Urinary bladder (tissue), 4 donors: ENCODE results near the gene PDP2. TPM values are rescaled to one million over a fixed set of nuclear protein-coding genes. Genes with fewer than 3 reads are reported as not detected.
A peak's percentile ranks its signal among the peaks of the same experiment; 100 is the strongest.

Source experiments
- DNase-seq: peaks from one replicate; pipeline ENCODE4 v3.0.0-alpha.2; 2015; ENCODE audit errors: extremely low spot score
- H3K27ac ChIP-seq: one replicate; pipeline ENCODE4 v1.5.1; 2013; ENCODE audit warnings: low read depth, mild to moderate bottlenecking, moderate library complexity
- H3K36me3 ChIP-seq: one replicate; pipeline ENCODE4 v1.6.1; 2013; ENCODE audit warnings: mild to moderate bottlenecking, moderate library complexity; ENCODE audit not compliant: insufficient read depth
- H3K4me1 ChIP-seq: one replicate; pipeline ENCODE4 v1.6.1; 2013; ENCODE audit warnings: mild to moderate bottlenecking, moderate library complexity; ENCODE audit not compliant: insufficient read depth
- H3K4me3 ChIP-seq: one replicate; pipeline ENCODE4 v1.5.1; 2013; ENCODE audit warnings: low read depth, low read length
- WGBS: extraction: QIAGEN DNeasy Blood & Tissue Kit; methylation state at CpG from one replicate; pipeline ENCODE4 v1.1.7; 2013; 5-methylcytosine and 5-hydroxymethylcytosine counted together
- polyA plus RNA-seq: library from polyadenylated mRNA; stranded (reverse); fragments of 200-250 nt; gene quantifications from one replicate; pipeline ENCODE4 v1.2.3, GENCODE V29; 2013
- total RNA-seq: library from RNA; depleted of rRNA; stranded (reverse); fragments of >200 nt; gene quantifications from one replicate; pipeline ENCODE4 v1.2.3, GENCODE V29; 2014
- donor health status: healthy with polysubstance abuse.
- donor health status: healthy.

PDP2 gene
- total and polyA plus RNA-seq, 2 donors: 5.0 to 5.6 TPM

- 88% methylated on average over 9 of the region's 9 CpGs for WGBS
- no peak for DNase-seq
Measured at GRCh38 chr16:66917741-66918140, 37.4 kb downstream of the PDP2 start.

GRCh38 chr16:66918355-66918754 is 38.0 kb downstream of the PDP2 start:
- Histone ChIP-seq H3K36me3 (no peaks in the 10 kb centered on the region), H3K4me3 (no peak overlapping the region), H3K4me1 (no peaks in the 10 kb centered on the region), H3K27ac (no peak overlapping the region)
- no peak for DNase-seq
- WGBS: 92% methylated on average over 6 of the region's 6 CpGs

More at GRCh38 chr16:66917741-66918140, 37.4 kb downstream of the PDP2 start:
- Histone ChIP-seq H3K4me3 (no peak overlapping the region), H3K4me1 (no peaks in the 10 kb centered on the region), H3K27ac (no peak overlapping the region), H3K36me3 (no peaks in the 10 kb centered on the region)

- H3K4me3 ChIP-seq: no peak within 1 kb of the TSS
- no peaks in the 10 kb centered on the region for H3K36me3 ChIP-seq
- no peak within 1 kb of the TSS for H3K27ac ChIP-seq
- DNase-seq: no peak
- no peaks in the 10 kb centered on the region for H3K4me1 ChIP-seq
- 87% methylated on average over 7 of the region's 7 CpGs for WGBS
Measured at GRCh38 chr16:66918803-66919568, 38.7 kb downstream of the PDP2 start, which contains the start of gene CDH16. TSS of gene CDH16 (minus strand) at chr16:66918885. CDS start at chr16:66918065, 820 bp downstream.

- Histone ChIP-seq H3K4me1 (no peaks in the 10 kb centered on the region), H3K4me3 (no peak overlapping the region), H3K27ac (no peak overlapping the region), H3K36me3 (no peaks in the 10 kb centered on the region)
- no peak for DNase-seq
- 74% methylated on average over 5 of the region's 5 CpGs for WGBS
Measured at GRCh38 chr16:66919569-66920298, 39.4 kb downstream of the PDP2 start.

- no peak for DNase-seq
- Histone ChIP-seq H3K4me3 (no peak overlapping the region), H3K36me3 (no peaks in the 10 kb centered on the region), H3K4me1 (no peaks in the 10 kb centered on the region), H3K27ac (no peak overlapping the region)
- WGBS: 67% methylated on average over 2 of the region's 2 CpGs
Measured at GRCh38 chr16:66920299-66920590, 39.9 kb downstream of the PDP2 start.

- Histone ChIP-seq H3K4me1 (no peaks in the 10 kb centered on the region), H3K36me3 (no peaks in the 10 kb centered on the region), H3K27ac (no peak overlapping the region), H3K4me3 (no peak overlapping the region)
- DNase-seq: no peak
- 75% methylated on average over 9 of the region's 9 CpGs for WGBS
Measured at GRCh38 chr16:66920924-66921680, 40.8 kb downstream of the PDP2 start.

- H3K27ac ChIP-seq: no peak overlapping the region
- DNase-seq: no peak
- no peaks in the 10 kb centered on the region for H3K4me1 ChIP-seq
- no peak overlapping the region for H3K4me3 ChIP-seq
- 78% methylated on average over 42 of the region's 42 CpGs for WGBS
- H3K36me3 ChIP-seq: no peaks in the 10 kb centered on the region
Measured at GRCh38 chr16:66921729-66922450, 41.6 kb downstream of the PDP2 start.

GRCh38 chr16:66923247-66923731 is 43.0 kb downstream of the PDP2 start:
- H3K4me3 ChIP-seq: peak overlapping the region; percentile 1
- H3K36me3 ChIP-seq: no peaks in the 10 kb centered on the region
- no peak for DNase-seq
- no peak overlapping the region for H3K27ac ChIP-seq
- 42% methylated on average over 18 of the region's 18 CpGs for WGBS
- no peaks in the 10 kb centered on the region for H3K4me1 ChIP-seq

- no peak overlapping the region for H3K27ac ChIP-seq
- H3K4me3 ChIP-seq: peak overlapping the region; percentile 1
- WGBS: 56% methylated on average over 3 of the region's 3 CpGs
- H3K36me3 ChIP-seq: no peaks in the 10 kb centered on the region
- H3K4me1 ChIP-seq: no peaks in the 10 kb centered on the region
- DNase-seq: no peak
Measured at GRCh38 chr16:66923866-66924265, 43.6 kb downstream of the PDP2 start.

- Histone ChIP-seq H3K36me3 (no peaks in the 10 kb centered on the region), H3K27ac (peak overlapping the region; percentile 48), H3K4me1 (no peaks in the 10 kb centered on the region), H3K4me3 (peak overlapping the region; percentile 61)
- WGBS: 6% methylated on average over 72 of the region's 72 CpGs
- no peak for DNase-seq
Measured at GRCh38 chr16:66924527-66925321, 44.4 kb downstream of the PDP2 start.

- peak within 1 kb of the TSS; percentile 61 for H3K4me3 ChIP-seq
- peak within 1 kb of the TSS; percentile 48 for H3K27ac ChIP-seq
- no peaks in the 10 kb centered on the region for H3K4me1 ChIP-seq
- no peak for DNase-seq
- WGBS: 2% methylated on average over 42 of the region's 42 CpGs
- H3K36me3 ChIP-seq: no peaks in the 10 kb centered on the region
Measured at GRCh38 chr16:66925322-66925840, 45.1 kb downstream of the PDP2 start, which contains the start of gene RRAD. TSS of gene RRAD (minus strand) at chr16:66925535. CDS start at chr16:66925179, 356 bp downstream.

- 58% methylated on average over 5 of the region's 5 CpGs for WGBS
- H3K27ac ChIP-seq: no peak overlapping the region
- no peak overlapping the region for H3K4me3 ChIP-seq
- no peaks in the 10 kb centered on the region for H3K4me1 ChIP-seq
- no peak for DNase-seq
- no peaks in the 10 kb centered on the region for H3K36me3 ChIP-seq
Measured at GRCh38 chr16:66926171-66926947, 46.0 kb downstream of the PDP2 start.
